GM19372 (cell line): Measurements from ENCODE around the gene CAV3.

Experiments used
- ATAC-seq: cut with Tn5 transposase; IDR thresholded peaks from one replicate; pipeline ENCODE4 v1.9.1; 2021; ENCODE audit warnings: mild to moderate bottlenecking, low read depth, moderate library complexity; ENCODE audit not compliant: unreplicated experiment

CAV3 gene

GRCh38 chr3:8734137-8734878 lies 706 bp downstream of the CAV3 start:
- ATAC-seq, result no peak

- ATAC-seq, result no peak
These were observed 1.3 kb downstream of the CAV3 start for GRCh38 chr3:8734908-8735307.

GRCh38 chr3:8736436-8736835 lies 2.8 kb downstream of the CAV3 start:
- ATAC-seq, result no peak

- ATAC-seq, result no peak
These were observed 3.7 kb downstream of the CAV3 start for GRCh38 chr3:8737301-8737700.

- no peak for ATAC-seq
These were observed 4.2 kb downstream of the CAV3 start for GRCh38 chr3:8737823-8738222.

- no peak for ATAC-seq
These were observed 5.0 kb downstream of the CAV3 start for GRCh38 chr3:8738639-8739038.

GRCh38 chr3:8739757-8740504 lies 6.3 kb downstream of the CAV3 start:
- no peak for ATAC-seq

- no peak for ATAC-seq
These were observed 8.1 kb downstream of the CAV3 start for GRCh38 chr3:8741581-8742261.

GRCh38 chr3:8743021-8743601 lies 9.5 kb downstream of the CAV3 start:
- ATAC-seq, result no peak

GRCh38 chr3:8743911-8744310 lies 10.3 kb downstream of the CAV3 start:
- ATAC-seq, result no peak

- ATAC-seq, result no peak
These were observed 12.2 kb downstream of the CAV3 start for GRCh38 chr3:8745619-8746370.

GRCh38 chr3:8746780-8747345 lies 13.3 kb downstream of the CAV3 start:
- ATAC-seq, result no peak

GRCh38 chr3:8749316-8749715 lies 15.7 kb downstream of the CAV3 start:
- ATAC-seq, result no peak

- no peak for ATAC-seq
These were observed 19.2 kb downstream of the CAV3 start for GRCh38 chr3:8752832-8753231.

- ATAC-seq, result no peak
These were observed 21.5 kb downstream of the CAV3 start for GRCh38 chr3:8755097-8755496.

GRCh38 chr3:8755564-8756237 lies 22.1 kb downstream of the CAV3 start:
- ATAC-seq, result no peak

GRCh38 chr3:8756671-8757070 lies 23.1 kb downstream of the CAV3 start:
- no peak for ATAC-seq

GRCh38 chr3:8757551-8758518 lies 24.2 kb downstream of the CAV3 start:
- no peak for ATAC-seq
